Spleen (tissue), 7 donors: ENCODE data around the gene GAPDHS.

Experiments used
- CTCF ChIP-seq, 11 experiments: fragments of 200-600 bp in 7 of 11; fragments of 450-650 bp in 4 of 11; sonication (generic) in 4 of 11; IDR thresholded peaks in 8 of 11; conservative IDR thresholded peaks in 3 of 11; 1 replicate in 7 of 11; 2 replicates in 4 of 11; pipeline versions ENCODE4 v1.4.0 to v1.8.0; 2016 to 2021; ENCODE audit warnings: antibody characterized with exemption in 11 of 11, inconsistent platforms in 4 of 11, mild to moderate bottlenecking in 1 of 11
- POLR2A ChIP-seq, 3 donors: fragments of 450-650 bp; IDR thresholded peaks; one replicate each; pipeline ENCODE4 v1.5.1; 2017; ENCODE audit warnings: antibody characterized with exemption in 3 of 3, mild to moderate bottlenecking in 1 of 3
- donor health status: DM: no; HTN: no; CAD: no; lungs with moderate emphysema.
- donor health status: DM: no; HTN: no; CAD: no.
- donor health status: DM: no; HTN: no; CAD: no.

DNA sequence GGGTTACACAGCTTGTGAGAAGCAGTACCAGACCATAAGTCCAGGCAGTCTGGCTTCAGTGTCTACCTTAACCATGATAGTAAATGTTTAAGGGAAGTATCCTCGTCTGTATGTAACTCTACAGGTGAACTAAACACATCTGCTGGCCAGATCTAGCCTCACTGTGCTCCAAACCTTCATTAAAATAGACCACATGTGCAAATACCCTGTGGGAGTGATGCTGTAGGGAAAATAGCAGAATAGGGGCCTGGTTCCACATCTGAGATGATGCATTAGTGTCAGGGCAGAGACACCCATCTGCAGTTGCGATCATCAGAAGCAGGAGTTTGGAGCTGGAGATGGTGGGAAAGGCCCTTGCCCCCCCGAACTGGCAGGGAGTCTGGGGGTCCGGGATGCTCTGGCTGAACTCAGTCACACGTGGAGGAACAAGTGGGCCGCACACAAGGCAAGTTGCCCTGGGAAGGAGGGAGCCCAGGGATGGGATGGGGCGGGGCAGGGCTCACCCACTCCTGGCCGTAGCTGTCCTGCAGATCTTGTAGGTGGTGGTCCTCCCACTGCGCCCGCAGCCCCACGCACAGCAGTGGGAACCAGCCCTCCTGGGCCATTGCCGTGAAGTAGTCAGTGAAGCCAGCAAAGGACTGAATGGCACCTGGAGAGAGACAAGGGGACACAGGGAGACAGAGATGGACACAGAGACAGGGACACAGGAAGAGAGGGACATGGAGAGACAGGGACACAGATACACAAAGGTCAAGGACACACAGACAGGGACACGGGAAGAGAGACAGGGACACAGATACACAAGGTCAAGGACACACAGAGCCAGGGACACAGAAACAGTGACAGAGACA, 19.5 kb downstream of the GAPDHS start:
- TF ChIP-seq CTCF (IDR thresholded peaks at IDR 0.05 in 8 of 11, conservative IDR thresholded peaks at IDR 0.05 in 3 of 11) (no peak), POLR2A (IDR thresholded peaks at IDR 0.05) (no peak)
